Measurements from ENCODE around the gene ZNG1F.
"Not testable (repeated sequence)": the region's sequence is repeated elsewhere in the genome, so short reads cannot be mapped to it uniquely, and the experiment has no call there.

ZNG1F gene

DNA sequence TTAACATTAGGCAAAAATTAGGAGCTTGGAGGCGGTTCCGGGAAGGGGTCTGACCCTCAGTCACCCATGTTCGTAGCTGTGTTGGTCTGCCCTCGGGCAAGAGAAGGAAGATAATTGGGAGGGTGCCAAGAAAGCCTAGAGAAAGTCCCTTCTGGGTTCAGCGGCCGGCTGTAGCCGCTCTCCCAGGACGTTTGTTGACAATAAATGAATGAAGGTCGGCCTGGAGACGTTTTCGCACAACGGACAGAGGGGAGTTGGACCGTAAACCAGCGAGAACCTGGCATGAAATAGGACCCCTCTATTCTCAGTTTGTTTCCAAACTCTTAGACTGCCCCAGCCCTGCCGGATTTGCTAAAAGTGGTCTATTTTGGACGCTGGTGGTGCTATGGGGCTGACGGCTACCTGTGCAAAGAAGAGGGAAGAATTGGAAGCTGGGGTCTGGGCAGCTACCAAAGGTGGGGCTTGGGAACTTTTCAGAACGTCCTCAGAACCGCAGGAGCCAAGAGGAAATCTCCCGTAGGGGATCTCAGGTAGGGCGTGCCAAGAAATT lies 63.9 kb downstream of the ZNG1F start:
- DNase-seq (ENCODE audit: low read depth in 1 of 2, low spot score in 1 of 2); in situ Hi-C loops (cut with HindIII; ENCODE audit: low pct_unique_long_range_greater_than_20kb, low sequenced_read_pairs): not testable (repeated sequence)

DNA sequence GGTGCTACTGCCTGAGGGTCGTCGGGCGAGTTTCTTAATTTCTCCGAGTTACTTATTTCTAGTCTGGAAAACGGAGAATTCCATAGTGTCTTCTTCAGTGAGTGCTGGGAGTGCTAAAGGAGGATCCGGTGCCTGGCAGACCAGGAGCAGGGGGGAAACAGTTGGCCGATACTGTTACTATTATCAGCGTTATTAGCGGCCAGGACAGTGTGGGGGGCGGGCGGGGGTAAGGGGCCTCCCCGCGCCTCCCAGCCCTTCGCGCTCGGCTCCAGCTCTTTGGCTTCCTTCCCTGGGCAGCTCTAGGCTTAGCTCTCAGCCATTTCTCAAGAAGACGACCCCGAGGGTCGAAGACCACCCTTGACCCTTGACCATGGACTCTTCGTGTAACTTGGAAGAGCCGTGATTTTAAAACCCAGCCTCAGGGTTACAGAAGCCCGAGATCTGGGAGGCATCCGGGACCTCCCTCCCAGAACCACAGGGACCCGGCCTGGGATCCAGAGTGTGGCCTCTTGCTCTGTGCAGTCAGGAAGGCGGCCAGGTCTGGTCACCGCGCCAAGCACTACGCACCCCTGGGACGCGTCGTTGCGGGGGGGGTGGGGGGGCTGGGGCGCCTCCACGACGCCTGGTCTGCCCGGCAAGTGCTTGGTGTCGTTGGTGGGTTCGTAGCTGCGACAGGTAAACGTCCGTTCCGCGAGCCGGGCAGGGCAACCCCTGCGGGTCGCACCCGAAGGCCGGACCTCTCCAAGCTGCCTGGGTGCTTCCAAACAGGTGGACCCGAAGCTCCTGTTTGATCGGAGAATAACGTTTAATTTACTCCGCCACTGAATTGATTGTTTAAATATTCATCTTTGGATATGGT lies 64.6 kb downstream of the ZNG1F start:
- DNase-seq (ENCODE audit: low read depth in 1 of 2, low spot score in 1 of 2); in situ Hi-C loops (cut with HindIII; ENCODE audit: low pct_unique_long_range_greater_than_20kb, low sequenced_read_pairs): not testable (repeated sequence)

DNA sequence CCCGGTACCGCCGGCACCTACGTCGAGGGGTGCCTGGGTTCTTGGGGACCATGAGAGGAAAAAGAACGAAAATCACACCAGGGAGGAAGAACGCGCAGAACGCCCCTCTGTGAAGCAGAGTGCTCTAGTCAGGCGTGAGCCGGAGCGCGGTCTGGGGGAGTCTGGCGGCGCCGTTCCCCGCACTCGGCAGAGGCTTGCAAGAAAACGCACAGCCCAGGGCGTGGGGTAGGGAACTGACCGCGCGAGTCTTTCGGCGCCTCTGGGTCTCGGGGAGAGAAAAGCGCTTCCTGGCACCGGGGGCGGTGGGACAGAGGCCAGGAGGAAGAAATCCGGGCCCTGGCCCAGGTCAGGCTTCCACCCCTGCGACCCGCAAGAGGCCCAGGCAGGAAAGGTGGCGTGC lies 65.3 kb downstream of the ZNG1F start:
- DNase-seq (ENCODE audit: low read depth in 1 of 2, low spot score in 1 of 2); in situ Hi-C loops (cut with HindIII; ENCODE audit: low pct_unique_long_range_greater_than_20kb, low sequenced_read_pairs): not testable (repeated sequence)

DNA sequence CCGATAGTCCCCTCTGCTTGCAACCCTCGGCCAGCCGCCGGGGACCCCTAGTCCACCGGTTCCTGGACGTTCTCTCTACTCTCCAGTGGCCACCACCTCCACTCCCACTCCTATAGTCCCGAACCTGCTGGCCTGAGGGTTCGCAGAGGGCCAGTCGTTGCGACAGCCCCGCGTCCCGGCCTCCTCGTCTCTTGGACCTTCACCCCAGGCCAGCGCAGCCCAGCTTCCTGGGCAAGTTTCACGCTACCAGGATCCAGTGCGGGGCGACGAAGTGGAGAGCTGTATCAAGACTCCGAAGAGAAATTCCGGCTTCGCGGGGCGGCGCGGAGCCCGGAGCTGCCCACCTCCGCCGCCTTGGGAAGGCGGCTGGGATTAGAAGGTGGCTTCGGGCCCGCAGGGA lies 65.7 kb downstream of the ZNG1F start:
- in situ Hi-C loops (cut with HindIII; ENCODE audit: low pct_unique_long_range_greater_than_20kb, low sequenced_read_pairs); DNase-seq (ENCODE audit: low read depth in 1 of 2, low spot score in 1 of 2): not testable (repeated sequence)

DNA sequence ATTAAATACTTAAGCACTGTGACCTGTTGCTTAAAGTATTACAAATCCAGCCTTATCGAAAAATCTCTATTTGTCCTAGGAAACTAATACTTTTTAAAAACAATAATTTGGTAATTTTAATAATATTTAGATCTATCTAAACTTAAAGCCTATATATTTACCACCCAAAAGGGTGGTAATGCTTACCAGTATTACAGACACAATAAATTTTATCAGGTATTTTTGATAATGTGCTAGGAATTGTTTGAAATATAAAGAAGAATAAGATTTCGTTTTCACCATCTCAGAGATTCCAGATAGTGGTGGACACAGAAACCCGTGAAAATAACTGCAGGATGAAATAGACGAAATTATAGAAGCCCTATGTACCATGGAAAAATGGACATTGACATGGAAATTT lies 68.4 kb downstream of the ZNG1F start:
- DNase-seq (ENCODE audit: low read depth in 1 of 2, low spot score in 1 of 2); in situ Hi-C loops (cut with HindIII; ENCODE audit: low pct_unique_long_range_greater_than_20kb, low sequenced_read_pairs): not testable (repeated sequence)

DNA sequence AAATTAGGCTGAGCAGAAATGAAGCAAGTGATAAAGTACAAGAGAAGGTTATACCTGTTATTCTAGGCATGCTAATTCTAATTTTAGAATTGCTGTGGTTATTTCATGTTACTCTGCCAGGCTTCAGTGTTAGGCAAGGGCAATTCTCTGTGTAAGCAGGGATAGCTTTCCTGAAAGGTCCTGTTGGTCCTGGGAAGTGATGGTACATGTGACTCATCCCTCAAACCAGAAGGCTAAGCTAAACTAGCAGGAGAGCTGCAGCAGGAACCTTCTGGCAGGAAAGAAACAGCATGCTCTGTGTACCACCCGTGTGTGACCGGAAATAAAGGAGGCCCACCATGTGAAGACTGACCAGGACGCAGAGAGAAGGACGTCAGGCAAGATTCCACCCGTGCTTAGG lies 69.4 kb downstream of the ZNG1F start:
- in situ Hi-C loops (cut with HindIII; ENCODE audit: low pct_unique_long_range_greater_than_20kb, low sequenced_read_pairs); DNase-seq (ENCODE audit: low read depth in 1 of 2, low spot score in 1 of 2): not testable (repeated sequence)

DNA sequence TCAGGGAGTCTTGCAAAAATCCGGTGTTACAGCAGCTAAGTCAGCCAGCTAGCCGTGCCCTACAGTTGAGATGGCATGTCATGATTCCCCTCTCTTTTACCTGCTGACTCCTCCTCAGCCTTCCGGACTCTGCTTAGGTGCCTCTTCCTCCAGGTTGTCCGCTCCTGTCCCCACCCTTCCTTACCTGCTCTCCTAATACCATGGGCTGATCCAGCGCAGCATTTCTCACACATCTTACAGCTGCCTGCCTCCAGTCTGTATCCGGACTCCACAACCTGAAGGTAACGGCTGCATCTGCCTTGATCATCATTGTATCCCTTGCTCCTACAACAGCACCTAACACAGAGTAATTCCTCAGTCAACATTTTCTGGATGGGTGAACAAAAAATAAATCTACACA lies 69.8 kb downstream of the ZNG1F start:
- in situ Hi-C loops (cut with HindIII; ENCODE audit: low pct_unique_long_range_greater_than_20kb, low sequenced_read_pairs); DNase-seq (ENCODE audit: low read depth in 1 of 2, low spot score in 1 of 2): not testable (repeated sequence)

DNA sequence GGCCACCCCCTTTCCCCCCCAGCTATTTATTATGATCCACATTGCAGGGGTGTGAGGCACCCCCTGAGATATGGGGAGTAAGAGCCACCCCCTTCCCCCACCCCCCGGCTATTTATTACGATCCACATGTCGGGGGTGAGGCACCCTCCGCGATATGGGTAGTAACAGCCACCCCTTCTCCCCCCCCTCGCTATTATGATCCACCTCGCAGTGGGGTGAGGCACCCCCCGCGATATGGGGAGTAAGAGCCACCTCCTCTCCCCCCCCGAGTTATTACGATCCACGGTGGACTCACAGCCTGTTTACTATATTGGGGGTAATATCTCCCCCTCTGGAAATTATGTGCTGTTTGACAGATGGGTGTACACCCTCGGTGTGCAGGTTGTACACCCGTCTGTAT lies 75.8 kb downstream of the ZNG1F start:
- DNase-seq (ENCODE audit: low read depth in 1 of 2, low spot score in 1 of 2); in situ Hi-C loops (cut with HindIII; ENCODE audit: low pct_unique_long_range_greater_than_20kb, low sequenced_read_pairs): not testable (repeated sequence)

DNA sequence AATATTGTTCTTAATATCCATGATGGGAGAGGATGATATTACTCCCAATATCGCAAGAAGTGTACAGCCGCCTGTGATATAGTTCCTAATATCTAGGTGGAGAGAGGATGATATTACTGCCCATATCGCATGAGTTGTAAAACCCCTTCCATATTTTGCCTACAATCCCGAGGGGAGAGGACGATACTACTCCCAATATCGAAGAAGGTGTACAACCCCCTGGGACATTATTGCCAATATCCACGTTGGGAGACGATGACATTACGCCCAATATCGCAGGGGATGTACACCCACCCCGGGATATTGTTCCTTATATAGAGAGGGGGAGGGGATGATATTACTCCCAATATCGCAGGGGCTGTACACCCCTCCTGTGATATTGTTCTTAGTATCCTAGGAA lies 77.7 kb downstream of the ZNG1F start:
- in situ Hi-C loops (cut with HindIII; ENCODE audit: low pct_unique_long_range_greater_than_20kb, low sequenced_read_pairs): not testable (repeated sequence)

DNA sequence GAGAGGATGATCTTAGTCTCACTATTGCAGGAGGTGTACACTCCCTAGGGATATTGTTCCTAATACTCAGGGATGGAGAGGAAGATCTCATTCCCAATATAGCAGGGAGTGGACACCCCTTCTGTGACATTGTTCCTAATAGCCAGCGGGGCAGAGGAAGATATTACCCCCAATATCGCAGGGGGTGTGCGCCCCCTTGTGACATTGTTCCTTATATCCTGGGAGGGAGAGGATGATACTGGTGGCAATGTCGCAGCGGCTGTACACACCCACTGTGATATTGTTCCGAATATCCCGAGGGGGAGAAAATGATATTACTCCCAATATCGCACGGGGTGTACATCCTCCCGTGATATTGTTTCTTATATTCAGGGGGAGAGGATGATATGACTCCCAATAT lies 78.2 kb downstream of the ZNG1F start:
- DNase-seq (ENCODE audit: low read depth in 1 of 2, low spot score in 1 of 2); in situ Hi-C loops (cut with HindIII; ENCODE audit: low pct_unique_long_range_greater_than_20kb, low sequenced_read_pairs): not testable (repeated sequence)

More for the DNA sequence above, 77.7 kb downstream of the ZNG1F start:
- not testable (repeated sequence) for DNase-seq (ENCODE audit: low read depth in 1 of 2, low spot score in 1 of 2)

DNA sequence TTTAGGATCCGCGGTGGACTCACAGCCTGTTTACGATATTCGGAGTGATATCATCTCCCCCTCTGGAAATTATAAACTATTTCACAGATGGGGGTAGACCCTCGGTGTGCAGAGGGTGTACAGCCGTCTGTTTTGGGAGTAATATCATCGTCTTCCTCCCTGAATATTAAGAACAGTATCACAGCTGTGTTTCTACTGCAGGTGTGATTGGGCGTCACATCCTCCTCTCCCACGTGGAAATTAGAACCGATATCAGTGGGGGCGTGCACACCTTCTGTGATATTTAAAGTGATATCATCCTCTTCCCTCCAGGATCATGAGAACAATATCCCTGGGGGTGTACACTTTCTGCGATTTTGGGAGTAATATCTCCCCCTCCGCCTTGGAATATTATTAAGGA lies 79.9 kb downstream of the ZNG1F start:
- DNase-seq (ENCODE audit: low read depth in 1 of 2, low spot score in 1 of 2); in situ Hi-C loops (cut with HindIII; ENCODE audit: low pct_unique_long_range_greater_than_20kb, low sequenced_read_pairs): not testable (repeated sequence)

DNA sequence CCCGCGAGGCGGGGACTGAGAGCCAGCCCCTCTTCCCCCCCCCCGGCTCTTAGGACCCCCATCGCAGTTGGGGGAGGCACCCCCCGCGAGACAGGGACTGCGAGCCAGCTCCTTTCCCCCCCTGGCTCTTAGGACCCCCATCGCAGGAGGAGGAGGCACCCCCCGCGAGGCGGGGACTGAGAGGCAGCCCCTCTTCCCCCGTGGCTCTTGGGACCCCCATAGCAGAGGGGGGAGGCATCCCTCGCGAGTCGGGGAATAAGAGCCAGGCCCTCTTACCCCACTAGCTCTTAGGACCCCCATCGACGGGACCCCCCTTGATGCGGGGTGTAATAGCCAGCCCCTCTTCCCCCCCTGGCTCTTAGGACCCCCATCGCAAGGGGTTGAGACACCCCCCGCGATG lies 80.3 kb downstream of the ZNG1F start:
- in situ Hi-C loops (cut with HindIII; ENCODE audit: low pct_unique_long_range_greater_than_20kb, low sequenced_read_pairs): not testable (repeated sequence)

DNA sequence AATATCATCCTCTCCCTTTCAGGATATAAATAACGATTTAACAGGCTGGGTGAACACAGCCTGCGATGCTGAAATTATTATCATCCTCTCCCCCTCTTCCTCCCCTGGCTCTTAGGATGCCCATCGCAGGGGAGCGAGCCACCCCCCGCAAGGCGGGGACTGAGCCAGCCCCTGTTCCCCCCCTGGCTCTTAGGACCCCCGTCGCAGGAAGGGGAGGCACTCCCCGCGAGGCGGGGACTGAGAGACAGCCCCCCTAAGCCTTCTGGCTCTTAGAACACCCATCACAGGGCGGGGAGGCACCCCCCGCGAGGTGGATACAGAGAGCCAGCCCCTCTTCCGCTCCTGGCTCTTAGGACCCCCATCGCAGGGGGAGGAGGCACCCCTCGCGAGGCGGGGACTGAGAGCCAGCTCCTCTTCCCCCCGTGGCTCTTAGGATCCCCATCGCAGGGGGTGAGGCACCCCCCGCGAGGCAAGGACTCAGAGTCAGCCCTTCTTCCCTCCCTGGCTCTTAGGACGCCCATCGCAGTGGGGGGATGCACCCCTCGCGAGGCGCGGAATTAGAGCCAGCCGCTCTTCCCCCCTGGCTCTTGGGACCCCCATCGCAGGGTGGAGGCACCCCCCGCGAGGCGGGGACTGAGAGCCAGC lies 82.5 kb downstream of the ZNG1F start:
- DNase-seq (ENCODE audit: low read depth in 1 of 2, low spot score in 1 of 2); in situ Hi-C loops (cut with HindIII; ENCODE audit: low pct_unique_long_range_greater_than_20kb, low sequenced_read_pairs): not testable (repeated sequence)

More for the DNA sequence above, 80.3 kb downstream of the ZNG1F start:
- not testable (repeated sequence) for DNase-seq (ENCODE audit: low read depth in 1 of 2, low spot score in 1 of 2)

DNA sequence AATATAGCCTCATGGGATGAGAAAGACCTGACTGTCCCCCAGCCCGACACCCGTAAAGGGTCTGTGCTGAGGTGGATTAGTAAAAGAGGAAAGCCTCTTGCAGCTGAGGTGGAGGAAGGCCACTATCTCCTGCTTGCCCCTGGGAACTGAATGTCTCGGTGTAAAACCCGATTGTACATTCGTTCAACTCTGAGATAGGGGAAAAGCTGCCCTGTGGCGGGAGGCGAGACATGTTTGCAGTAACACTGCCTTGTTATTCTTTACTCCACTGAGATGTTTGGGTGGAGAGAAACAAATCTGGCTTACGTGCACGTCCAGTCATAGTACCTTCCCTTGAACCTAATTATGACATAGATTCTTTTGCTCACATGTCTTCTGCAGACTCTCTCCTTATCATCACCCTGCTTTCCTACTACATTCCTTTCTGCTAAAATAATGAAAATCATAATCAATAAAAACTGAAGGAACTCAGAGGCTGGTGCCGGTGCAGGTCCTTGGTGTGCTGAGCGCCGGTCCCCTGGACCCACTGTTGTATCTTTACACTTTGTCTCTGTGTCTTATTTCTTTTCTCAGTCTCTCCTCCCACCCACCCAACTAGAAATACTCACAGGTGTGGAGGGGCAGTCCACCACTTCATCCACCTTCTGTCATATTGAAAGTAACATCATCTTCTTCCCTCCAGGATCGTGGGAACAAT lies 83.4 kb downstream of the ZNG1F start:
- in situ Hi-C loops (cut with HindIII; ENCODE audit: low pct_unique_long_range_greater_than_20kb, low sequenced_read_pairs); DNase-seq (ENCODE audit: low read depth in 1 of 2, low spot score in 1 of 2): not testable (repeated sequence)

DNA sequence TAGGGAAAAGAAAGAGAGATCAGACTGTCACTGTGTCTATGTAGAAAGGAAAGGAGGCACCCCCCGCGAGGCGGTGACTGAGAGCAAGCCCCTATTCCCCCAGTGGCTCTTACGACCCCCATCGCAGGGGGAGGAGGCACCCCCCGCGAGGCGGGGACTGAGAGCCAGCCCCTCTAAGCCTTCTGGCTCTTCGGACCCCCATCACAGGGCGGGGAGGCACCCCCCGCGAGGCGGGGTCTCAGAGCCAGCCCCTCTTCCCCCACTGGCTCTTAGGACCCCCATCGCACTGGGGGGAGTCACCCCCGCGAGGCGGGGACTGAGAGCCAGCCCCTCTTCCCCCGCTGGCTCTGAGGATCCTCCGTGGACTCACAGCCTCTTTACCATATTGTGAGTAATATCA lies 84.6 kb downstream of the ZNG1F start:
- in situ Hi-C loops (cut with HindIII; ENCODE audit: low pct_unique_long_range_greater_than_20kb, low sequenced_read_pairs); DNase-seq (ENCODE audit: low read depth in 1 of 2, low spot score in 1 of 2): not testable (repeated sequence)

DNA sequence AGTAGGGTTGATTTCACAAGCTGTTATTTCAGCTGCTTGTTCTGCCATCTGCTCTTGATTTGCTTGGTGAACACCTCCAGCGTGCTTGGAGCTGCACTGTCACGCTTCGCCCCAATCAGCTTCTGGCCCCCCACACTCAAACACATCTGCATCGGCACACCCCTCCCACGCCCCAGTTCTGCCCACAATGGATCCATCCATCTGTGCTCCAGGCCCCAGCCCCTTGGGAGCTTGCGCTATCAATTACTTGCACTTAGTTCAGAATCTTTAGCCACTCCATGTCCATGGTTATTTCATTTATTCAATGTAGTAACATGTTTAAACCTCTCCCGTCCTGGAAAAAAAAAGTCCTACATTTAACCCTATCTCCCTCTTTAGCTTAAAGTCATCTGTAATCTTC lies 88.6 kb downstream of the ZNG1F start:
- in situ Hi-C loops (cut with HindIII; ENCODE audit: low pct_unique_long_range_greater_than_20kb, low sequenced_read_pairs): not testable (repeated sequence)

DNA sequence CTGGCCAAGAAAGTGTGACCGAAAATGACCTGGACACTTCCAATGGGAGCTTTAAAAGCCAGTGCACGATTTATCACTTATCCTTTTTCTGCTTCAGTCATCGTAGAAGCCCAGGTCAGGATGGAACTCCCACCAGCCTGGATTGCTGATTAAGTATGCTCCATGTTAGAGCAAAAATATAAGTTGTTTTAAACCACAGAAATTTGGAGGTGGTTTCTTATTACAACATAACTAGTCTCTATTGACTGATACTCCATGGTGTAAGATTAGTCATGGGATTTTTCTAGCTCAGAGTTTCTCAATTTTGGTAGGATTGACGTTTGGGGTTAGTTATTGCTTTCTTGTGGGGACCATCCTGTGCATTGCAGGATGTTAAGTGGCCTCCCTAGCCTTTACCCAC lies 90.4 kb downstream of the ZNG1F start:
- in situ Hi-C loops (cut with HindIII; ENCODE audit: low pct_unique_long_range_greater_than_20kb, low sequenced_read_pairs); DNase-seq (ENCODE audit: low read depth in 1 of 2, low spot score in 1 of 2): not testable (repeated sequence)

More for the DNA sequence above, 88.6 kb downstream of the ZNG1F start:
- DNase-seq (ENCODE audit: low read depth in 1 of 2, low spot score in 1 of 2): not testable (repeated sequence)

DNA sequence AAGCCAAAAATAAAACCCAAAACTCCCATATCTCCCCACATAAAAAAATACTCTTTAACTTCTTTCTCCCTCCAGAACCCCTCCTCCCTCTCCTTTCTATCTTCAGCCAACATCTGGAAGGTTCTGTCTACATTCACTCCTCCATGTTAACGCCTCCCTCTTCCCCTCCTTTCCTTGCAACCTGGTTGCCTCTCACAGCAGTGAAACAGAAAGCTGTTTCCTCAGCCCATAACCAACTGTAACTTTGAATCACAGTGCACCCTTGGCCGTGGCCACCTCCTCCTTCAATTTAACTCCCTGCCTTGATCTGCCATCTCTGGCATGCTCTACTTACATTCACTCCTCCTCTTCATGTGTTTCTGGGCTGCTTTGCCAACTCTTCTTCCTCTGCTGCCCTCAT lies 94.1 kb downstream of the ZNG1F start:
- in situ Hi-C loops (cut with HindIII; ENCODE audit: low pct_unique_long_range_greater_than_20kb, low sequenced_read_pairs): not testable (repeated sequence)

More for the DNA sequence above, 94.1 kb downstream of the ZNG1F start:
- not testable (repeated sequence) for DNase-seq (ENCODE audit: low read depth in 1 of 2, low spot score in 1 of 2)
